Raji (cell line): Measurements from ENCODE around the gene MAPK12.

Experiments
- POLR2A ChIP-seq: IDR thresholded peaks from 2 replicates; pipeline ENCODE4 v1.6.1; 2011; ENCODE audit warnings: low read depth, low read length, control low read depth; ENCODE audit not compliant: insufficient read depth

The MAPK12 gene

DNA sequence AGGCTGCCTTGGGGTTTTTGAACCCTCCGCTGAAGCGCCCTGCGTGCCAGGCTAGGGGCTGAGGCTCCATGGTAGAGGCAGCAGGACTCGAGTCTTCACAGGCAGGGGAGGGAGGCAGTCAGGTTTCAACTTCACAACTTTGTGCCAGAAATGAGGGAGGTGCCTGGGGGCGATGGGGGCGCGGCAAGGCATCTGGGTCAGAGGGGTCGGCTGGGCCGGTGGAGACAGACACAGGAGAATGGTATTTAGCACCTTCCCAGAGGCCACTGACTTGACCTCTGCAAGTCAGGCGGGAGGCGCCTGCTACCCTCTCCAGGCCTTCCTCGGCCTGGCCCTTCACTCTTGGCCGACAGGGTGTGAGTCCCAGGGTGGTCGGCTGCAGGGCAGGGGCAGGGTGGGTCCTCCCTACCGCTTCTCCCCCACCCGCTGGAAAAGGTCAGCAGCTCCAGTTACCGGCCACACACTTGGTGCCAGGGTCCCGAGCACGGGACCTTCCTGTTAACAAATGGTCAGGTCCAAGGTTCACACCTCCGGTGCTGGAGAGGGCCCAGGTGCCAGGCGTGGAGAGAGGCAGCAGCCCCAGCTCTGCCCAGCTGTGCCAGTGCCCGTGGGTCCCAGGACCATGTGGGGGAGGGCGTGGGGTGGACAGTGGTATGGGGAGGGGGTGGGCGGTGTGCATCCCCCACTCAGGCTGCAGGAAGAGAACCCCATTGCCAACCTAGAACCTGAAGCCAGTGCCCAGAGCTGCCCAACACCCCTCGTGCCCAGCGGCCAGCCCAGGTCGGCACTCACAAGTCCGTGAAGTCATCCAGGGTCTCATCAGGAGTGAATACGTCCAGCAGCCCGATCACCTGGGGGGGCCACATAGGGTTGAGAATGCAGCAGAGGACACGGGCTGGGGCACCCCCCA lies 3.8 kb downstream of the MAPK12 start:
- TF ChIP-seq POLR2A, result no peak

DNA sequence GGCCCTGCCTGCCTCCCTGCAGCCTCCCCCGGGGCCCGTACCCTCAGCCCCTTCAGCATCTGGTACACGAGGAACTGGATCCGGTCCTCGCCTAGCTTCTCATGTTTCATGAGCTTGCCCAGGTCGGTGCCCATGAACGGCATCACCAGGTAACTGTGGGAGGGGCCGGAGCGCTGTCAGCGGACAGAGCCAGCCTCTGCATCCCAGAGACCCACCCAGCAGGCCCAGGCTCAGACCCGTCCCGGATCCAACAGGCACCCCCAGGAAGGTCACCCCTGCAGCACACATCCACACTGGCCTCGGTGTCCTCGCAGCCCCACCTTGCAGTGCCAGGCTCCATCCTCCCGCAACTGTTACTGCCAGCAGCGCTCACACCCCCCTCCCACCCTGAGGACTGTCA lies 4.4 kb downstream of the MAPK12 start:
- no peak for TF ChIP-seq POLR2A

DNA sequence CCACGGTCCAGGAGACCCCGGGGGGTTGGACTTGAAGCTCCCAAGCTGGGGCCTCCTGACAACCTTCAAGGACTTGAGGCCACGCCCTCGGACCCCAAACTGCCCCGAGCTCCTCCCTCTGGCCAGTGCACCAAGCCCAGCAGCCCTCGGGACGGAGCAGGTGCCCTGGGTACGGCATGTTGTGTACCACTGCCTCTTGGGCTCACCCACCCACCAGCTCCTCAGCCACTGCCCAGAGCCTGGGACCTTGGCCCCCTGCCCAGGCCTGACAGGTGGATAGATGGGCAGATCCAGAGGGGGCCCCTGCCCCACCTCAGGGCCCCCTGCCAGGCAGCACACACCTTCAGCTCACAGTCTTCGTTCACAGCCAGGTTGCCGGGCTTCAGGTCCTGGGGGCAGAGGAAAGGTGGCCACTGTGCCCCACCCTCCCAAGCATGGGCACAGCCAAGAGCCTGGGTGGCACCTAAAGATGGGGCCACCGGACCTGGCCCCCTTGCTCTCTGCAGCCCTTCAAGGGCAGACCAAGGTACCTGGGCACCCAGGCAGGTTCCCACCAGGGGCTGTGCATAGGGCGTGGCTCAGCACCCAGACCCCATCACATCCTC lies 5.1 kb downstream of the MAPK12 start:
- TF ChIP-seq POLR2A, result no peak

DNA sequence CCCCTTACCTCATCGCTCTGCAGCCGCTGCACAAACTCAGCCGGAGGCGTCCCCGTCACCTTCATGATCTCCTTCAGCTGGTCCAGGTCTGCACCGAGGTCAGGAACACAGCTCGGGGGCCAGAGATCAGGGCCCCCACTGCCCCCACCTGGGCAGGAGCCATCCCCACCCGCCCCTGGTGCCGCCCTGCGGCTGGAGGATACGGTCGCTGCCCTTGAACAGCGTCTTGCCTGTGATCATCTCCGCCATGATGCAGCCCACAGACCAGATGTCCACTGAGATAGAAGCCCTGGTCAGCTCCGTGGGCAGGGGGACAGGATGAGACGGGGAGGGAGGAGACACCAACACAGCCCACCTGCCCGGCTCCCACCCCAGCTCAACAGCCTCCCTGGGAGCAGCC lies 5.9 kb downstream of the MAPK12 start:
- TF ChIP-seq POLR2A, result no peak

DNA sequence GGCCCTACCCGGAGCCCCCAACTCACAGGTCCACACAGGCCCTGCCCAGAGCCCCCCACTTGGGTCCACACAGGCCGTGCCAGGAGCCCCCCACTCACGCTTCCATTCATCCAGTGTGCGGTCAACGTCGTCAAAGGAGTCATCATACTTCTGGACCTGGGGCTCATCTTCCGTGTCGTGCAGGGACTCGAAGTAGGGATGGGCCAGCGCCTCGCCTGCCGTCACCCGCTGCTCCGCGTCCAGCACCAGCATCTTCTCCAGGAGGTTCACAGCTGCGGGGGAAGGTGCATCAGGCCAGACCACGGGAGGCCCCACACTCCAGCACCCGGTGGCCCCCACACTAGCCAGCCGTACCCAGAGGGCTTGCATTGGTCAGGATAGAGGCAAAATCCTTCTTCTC lies 6.4 kb downstream of the MAPK12 start:
- no peak for TF ChIP-seq POLR2A

DNA sequence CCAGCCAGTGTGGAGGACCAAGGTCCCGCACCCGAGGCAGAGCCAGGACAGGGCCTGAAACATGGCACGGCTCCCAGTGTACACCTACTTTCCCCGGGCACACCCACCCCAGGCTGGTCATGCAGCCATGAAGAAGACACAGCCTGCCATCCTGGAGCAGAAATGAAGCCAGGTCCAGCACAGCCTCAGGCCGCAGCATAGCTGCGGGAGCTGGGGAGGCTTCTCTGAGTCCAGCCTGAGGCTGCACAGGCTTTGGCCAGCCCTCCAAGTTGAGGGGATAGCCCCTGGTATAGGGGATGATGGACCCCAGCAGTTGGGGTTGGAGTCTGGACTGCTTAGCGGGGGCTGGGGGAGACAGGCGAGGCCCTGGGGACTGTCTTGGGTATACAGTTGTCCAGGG lies 7.5 kb downstream of the MAPK12 start:
- TF ChIP-seq POLR2A, result no peak

DNA sequence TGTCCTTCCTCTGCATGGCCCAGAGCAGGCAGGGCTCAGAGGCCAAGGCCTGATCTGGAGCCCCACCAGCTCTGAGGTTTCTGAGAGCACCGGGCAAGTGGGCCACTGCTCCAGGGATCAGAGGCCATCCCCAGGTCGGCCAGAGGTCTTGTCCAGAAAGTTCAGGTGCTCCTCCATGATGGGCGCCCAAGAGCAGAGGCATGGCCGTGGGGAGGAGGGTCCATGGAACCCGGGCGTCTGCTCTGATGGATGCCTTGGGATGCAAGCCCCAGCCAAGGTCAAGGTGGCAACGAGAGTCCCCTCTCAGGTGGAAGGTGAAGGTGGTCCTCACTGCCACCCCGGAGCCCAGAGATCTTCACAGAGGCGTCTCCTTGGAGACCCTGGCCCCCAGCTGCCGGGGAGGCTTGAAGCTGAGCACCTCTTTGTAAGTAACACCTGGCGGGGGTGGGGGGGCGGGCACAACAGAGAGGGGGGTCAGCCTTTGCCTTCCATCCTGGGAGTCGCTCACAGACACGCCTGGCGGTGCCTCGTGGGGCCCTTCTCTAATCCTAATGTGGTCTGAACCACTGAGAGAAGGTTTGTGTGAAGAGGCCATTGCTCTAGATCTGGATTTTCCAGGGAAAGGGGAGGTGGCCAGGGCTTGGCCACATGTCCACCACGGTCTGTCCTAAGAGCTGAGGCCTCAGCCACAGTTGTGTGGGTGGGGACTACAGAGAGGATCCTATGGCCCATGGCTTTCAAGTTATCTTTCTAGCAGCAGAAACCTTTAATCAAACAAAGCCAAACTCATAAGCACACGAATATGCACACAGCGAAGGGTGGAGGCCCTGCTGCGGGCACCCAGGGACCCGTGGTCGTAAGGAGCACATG lies 8.2 kb downstream of the MAPK12 start:
- TF ChIP-seq POLR2A, result no peak

DNA sequence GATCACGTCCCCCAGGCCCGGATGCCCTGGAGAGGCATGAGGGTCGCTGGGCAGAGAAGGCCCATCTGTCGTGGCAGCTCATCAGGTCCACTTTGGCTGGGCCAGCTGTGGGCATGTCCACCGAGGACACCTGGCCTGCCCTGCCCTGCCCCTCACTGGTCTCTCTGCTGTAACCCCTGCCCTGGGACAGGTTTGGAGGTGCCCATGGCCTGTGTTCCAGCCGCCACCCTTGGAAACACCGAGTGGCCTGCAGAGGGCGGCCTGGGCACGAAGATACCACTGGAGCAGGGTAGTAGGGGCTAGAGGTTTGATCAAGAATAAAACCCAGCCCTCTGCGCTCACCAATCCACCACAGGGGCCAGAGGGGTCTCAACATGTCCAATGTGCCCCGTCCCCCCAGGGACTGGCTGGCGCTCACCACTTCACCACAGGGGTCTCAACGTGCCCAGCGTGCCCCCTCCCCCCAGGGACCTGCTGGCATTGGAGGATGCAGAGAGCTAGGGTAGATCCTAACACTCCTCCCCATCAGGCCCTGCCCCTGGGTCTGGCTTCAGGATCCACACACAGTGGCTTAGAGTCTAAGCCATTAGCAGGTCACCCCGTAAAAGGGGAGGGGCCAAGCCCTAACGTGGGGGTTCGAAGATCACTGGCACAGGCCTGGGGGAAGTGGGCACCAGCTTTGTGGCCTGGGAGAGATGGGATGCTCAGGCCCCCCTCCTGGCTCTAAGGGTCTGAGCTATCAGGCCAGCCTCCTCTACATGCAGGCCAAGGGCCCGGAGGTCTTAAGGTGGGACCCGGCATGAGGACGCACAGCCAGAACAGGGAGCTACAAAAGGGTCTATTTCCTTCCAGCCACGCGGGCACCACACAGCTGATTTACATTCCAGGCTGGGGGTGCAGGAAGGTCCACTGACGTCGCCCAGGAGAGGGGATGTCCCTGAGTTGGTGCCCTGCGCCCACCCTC lies 9.1 kb downstream of the MAPK12 start:
- TF ChIP-seq POLR2A, result no peak; the same call in 1 of the 2 replicates

DNA sequence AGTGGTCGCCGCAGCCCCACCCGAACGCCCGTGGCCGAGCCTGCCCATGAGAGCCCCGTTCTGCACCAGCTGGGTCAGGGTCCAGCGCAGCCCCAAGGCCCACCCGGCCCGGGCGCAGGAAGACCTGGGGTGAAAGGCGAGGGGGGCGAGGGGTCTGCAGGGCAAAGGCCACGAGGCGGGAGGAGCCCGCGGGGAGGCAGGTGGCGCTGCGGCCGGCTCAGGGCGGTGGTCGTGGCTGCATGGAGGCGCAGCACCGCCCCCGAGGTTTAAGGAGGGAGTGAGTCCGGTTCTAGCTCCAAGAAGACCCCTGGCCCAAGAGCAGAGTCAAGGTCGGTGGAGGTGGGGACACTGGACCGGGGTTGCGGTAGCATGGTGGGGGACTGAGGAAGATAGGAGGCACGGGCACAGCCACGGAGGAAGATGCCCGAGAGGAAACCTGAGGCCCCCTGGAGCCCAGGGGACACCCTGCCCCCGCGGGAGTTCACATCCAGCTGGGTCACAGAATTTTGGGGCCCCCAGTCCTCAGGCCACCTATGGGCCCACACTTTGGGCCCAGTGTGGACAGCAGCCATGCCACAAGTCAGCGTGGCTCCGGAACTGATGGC lies 9.9 kb downstream of the MAPK12 start:
- TF ChIP-seq POLR2A, result no peak

DNA sequence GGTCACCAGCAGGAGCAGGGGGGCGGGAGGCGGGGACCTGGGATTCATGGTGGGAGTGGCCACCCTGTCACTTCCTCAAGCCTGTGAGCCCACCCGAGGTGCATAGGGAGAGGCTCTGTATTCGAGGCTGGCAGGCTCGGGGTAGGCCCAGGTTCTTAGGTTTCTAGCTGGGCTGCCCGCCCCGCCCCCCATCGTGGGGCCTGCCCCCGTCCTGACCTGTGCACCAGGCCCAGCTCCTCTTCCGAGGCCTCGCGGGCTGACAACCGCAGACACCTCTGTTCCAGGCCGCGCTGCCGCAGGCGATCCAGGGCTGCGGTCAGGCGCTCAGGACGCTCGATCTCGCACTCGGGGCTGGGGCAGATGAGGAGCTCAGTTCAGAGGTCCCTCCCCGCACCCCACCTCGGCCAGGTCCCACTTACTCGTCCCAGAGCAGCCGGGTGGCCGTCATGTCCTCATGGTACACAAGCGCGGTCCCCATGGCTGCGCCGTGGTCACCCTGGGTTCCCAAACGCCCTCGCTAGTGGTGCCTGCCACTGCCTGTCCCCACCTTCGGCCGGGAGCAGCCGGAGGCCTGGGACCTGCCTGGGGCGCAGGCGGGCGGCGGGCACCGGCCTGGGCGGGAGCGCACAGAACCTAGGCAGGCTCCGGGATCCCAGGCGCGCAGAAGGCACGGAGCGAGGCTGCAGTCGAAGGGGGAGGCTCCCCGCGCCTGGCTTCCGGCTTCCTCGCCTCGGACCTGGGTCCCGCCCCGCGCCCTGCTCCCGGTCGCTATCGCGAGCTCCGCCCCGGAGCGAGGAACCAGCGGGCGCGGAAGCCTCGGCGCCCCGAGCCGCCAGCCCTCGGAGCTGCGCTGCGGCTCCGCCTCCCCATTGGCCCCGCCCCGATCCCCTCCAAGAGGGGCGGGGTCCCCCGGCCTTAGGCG lies 10.7 kb downstream of the MAPK12 start, which contains the start of gene HDAC10:
TSS of gene HDAC10 (minus strand) at position 711 of the 922 bp plus-strand sequence. CDS start at position 478, 233 bp downstream.
- peak; percentile 76 for TF ChIP-seq POLR2A

DNA sequence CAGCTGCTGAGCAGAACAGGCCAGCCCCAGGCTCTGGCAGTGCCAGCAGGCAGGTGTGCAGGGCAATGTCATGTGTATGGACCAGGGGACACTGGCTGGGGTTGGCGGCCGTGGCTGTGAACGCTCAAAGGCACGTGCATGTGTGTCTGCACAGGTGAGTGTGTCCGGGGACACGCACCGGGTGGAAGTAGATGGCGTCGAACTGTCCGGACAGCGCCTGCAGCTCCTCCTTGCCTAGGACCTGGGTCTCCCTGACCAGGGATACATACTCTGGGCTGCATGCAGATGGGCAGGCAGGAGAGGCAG lies 11.3 kb downstream of the MAPK12 start:
- no peak for TF ChIP-seq POLR2A

DNA sequence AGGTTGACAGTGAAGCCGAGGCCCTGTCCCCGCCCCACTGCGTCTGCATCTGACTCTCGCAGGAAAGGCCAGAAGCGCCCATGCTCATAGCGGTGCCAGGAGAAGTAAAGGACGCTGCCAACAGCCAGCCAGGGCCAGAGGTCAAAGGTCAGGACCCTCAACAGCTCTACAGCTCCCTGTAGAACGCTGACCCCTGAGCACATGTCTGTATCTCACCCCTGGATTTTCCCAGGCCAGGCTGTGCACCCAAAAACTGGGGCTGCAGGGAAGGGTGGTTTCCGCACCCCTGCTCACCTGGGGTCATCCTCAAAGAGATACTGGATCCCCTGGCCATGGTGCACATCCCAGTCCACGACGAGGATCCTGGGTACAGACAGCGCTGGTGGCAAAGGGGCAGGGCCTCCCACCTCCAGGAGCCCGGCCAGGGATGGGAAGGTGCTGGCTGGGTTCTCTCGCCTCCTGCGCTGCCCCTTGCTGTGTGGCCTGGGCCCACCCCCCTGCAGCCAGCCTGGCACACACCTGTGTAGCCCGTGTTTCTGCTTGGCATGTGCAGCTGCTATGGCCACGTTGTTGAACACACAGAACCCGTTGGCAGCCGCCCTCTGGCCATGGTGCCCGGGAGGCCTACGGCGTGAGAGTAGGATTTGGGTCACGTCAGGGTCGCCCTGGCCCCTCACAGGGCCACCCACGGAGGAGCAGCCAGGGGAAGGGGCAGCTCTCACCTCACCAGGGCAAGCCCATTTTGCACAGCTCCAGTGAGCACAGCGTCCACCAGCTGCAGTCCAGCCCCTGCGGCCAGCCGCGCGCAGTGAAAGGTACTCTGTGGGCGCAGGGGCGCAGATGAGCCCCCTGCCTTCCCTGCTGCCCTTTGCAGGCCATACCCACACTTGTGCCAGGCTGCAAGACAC lies 11.9 kb downstream of the MAPK12 start:
- no peak for TF ChIP-seq POLR2A
